Right renal pelvis (tissue), 4 donors: ENCODE data around the gene MLLT3. TPM values are rescaled to one million over a fixed set of nuclear protein-coding genes. Genes with fewer than 3 reads are reported as not detected.

Experiments
- DNase-seq, 4 donors: peaks; one replicate each; pipeline ENCODE4 v3.0.0-alpha.2; 2013; ENCODE audit warnings: low read depth in 4 of 4, low spot score in 3 of 4, missing footprints in 1 of 4
- polyA plus RNA-seq, 4 donors: library from polyadenylated mRNA; unstranded; fragments of 120-200 nt; gene quantifications; one replicate each; pipeline ENCODE4 v1.2.1, GENCODE V29; 2013; ENCODE audit not compliant: insufficient read length in 4 of 4

Gene MLLT3
- polyA plus RNA-seq, 4 donors = 29.0 to 36.0 (median 33.3) TPM

- DNase-seq = no peak
Observed at GRCh38 chr9:20319641-20320337, 302.5 kb downstream of the MLLT3 start.

- DNase-seq = no peak
Observed at GRCh38 chr9:20319241-20319640, 303.1 kb downstream of the MLLT3 start.

GRCh38 chr9:20317701-20318100, 304.6 kb downstream of the MLLT3 start:
- DNase-seq = no peak

DNA sequence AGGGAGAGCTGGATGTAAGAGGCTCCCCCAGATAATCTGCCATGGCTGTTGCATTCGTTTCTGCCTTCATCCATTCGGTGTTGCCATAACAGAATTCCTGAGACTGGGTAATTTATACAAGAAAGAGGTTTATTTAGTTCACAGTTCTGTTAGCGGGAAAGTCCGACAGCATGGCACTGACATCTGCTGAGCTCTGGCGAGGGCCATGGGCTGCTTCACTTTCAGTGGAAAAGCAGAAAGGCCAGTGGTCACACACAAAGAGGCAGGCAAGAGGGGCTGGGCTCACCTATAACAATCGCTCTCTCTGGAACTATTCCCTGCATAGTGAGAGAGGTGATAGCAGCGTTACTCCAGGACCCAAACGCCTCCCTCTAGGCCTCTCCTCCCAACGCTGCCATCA, 305.9 kb downstream of the MLLT3 start:
- DNase-seq = no peak

- no peak for DNase-seq
Observed at GRCh38 chr9:20315677-20316076, 306.6 kb downstream of the MLLT3 start.

DNA sequence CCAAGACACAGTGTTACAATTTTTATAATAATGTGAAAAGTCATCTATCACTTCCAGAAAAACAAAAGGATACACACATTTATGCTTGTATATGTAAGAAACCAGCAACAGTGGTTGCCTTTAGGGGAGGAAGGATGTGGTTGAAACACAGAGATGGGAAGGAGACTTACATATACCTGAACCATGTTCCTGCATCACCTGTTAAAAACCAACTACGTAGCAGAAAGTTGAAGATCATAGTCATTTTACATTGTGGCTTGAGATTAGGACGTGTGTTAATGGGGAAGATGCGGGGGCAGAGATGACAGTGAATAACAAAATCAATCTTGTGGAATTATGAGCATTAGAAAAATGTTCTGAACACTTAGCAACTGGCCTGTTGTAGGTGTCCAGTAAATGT, 307.3 kb downstream of the MLLT3 start:
- no peak for DNase-seq

DNA sequence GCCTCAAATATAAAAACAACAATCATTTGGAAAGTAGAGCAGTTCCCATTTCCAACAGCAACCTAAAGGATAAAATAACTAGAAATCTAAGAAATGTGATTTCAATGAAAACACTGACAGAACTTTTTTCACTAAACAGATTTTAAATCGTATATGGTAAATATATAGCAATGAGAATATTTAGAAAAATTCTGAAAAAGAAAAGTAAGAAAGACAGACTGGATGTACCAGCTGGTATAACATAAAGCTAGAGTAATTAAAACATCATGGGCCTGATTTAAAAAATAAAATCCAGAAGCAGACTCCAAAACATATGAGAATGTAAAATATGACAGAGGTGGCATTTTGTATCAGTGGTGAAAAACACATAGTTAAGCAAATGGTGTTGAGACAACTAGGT, 308.9 kb downstream of the MLLT3 start:
- DNase-seq = no peak

DNA sequence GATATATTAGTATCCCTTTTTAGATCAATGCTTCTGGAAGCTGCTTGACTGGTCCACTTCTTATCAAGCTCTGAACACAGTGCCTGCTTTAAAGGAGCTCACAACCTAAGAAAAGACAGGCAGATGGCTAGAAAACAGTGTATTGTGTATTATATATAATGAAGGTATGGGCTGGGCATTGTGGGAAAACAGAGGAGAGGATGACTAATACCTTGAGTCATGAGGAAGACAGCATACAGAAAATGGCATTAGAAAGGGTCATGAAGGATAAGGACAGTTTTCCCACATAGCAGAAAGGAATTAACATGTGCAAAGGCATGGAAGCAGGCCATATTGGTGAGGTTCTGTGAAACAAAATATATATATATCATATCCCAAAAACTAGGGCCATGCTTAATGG, 309.6 kb downstream of the MLLT3 start:
- no peak for DNase-seq

DNA sequence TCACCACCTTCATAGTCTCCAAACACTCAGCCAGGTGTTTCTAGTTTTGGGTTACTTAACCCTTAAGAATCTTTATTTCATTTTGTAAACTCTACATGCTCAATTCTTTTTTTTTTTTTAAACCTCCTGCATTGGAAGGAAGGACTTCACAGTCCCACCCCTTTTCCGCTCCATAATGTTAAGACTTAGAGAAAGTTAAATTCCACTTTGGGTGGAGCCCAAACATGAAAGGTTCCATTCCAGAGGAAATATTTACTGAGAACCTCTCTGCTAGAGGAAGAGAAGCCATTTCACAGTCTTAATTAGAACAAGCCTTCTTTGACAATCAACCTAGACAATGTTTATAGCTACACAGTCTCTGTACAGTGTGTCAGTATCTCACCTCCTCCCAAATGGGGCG, 312.3 kb downstream of the MLLT3 start:
- no peak for DNase-seq

DNA sequence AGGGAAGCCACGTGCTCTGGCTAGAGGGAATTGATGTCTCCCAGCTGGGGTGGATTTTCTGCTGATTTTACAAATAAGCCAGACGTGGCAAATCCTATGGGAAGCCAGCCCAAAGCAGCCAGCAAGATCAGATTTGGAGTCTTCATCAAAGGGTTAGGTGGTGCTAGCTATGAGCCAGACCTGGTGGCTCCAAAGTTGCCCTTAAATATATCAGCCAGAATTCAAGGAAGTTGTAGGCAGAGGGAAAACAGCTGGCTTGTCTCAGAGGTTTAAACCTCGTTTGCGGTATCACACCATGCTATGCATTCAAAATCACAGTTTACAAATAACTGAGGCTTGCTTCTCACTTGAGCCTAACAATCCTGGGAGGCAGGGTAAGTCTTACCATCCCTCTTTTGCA, 313.2 kb downstream of the MLLT3 start:
- peak in 1 of 4 donors; percentile 32 for DNase-seq

- no peak for DNase-seq
Observed at GRCh38 chr9:20307621-20308020, 314.7 kb downstream of the MLLT3 start.

DNA sequence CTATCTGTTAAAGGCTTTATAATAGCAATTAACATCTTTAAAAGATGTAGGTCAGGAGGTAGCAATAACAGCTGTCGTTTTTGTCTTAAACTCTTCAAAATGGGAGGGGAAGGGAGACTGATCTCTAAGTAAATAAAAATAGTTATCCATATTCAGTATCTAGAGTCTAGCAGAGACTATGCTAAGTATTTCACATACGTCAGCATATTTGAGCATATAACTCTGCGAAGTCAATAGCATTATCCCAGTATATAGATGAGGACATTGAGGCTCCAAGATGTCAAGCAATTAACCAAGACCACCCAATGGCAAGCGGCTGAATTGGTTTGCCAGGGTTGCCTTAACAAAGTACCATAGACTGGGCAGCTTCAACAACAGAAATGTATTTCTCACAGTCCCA, 316.8 kb downstream of the MLLT3 start:
- DNase-seq = no peak

DNA sequence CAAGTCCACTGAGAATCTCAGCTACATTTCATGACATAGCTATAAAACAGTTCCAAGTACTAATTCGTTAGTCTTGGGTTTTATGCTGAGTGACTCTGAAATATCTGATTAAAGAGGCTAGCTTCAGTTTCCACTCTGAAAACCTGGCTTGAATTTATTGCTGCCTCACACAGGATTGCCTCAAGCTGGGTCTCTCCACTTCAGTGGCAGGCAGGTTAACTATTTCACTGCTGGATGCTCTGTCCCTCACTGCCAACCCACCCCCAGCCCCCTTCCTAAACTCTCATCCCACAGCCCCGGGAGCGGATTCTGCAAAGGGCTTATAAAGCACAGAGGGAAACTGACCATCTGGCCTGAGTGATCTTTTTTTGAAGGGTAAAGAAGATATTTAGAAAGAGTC, 318.3 kb downstream of the MLLT3 start:
- DNase-seq = no peak

DNA sequence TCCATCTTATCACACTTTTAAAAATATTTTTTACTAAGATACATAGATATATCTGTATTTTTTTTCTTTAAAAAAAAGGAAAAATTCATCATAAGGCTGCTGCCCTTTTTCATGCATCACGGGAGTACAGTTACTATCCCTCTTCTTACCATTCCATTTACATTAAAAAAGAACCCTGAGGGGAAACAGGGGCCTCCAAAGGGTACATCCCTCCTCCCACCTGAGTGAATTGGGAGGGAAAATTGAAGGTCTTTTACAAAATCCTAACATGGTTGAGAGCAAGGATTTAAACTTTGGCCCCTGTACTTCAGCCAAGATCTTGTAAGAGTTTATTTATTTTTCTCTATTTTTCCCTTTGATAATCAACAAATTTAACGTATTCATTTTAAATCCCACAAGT, 319.2 kb downstream of the MLLT3 start:
- no peak for DNase-seq

GRCh38 chr9:20302197-20302596, 320.1 kb downstream of the MLLT3 start:
- DNase-seq = no peak

DNA sequence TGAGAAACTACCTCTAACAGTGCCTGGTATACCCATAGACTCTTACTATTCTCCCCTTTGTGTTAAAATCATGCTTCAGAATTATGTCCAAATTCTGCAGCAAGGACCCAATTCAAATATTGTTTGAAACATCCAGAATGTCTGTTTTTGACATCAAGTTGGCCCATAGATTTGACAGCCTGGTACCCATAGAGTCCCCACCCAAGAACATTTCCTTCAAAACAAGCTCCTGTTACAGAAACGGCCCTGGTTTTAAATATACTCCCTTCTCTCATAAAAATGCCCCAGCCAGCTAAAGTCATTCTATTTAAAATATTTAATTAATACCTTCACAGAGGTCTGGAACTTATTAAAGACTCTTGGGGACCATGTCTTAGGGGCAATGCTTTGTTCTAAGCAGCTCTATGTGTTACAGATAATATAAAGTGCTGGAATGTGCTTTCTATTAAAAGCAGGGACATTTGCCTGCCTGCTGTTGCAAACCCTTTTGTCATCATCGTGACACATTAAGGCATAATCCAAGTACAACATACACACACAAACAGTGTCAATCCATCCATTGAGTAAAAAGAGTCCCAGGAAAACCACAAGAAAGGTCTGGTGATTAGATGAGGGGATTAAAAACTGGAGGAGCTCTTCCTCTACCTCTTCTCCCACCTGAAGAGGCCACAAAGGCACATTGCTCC, 321.7 kb downstream of the MLLT3 start:
- DNase-seq = no peak

- DNase-seq = no peak
Observed at GRCh38 chr9:20297646-20298084, 324.6 kb downstream of the MLLT3 start.

- no peak for DNase-seq
Observed at GRCh38 chr9:20295555-20295954, 326.7 kb downstream of the MLLT3 start.

DNA sequence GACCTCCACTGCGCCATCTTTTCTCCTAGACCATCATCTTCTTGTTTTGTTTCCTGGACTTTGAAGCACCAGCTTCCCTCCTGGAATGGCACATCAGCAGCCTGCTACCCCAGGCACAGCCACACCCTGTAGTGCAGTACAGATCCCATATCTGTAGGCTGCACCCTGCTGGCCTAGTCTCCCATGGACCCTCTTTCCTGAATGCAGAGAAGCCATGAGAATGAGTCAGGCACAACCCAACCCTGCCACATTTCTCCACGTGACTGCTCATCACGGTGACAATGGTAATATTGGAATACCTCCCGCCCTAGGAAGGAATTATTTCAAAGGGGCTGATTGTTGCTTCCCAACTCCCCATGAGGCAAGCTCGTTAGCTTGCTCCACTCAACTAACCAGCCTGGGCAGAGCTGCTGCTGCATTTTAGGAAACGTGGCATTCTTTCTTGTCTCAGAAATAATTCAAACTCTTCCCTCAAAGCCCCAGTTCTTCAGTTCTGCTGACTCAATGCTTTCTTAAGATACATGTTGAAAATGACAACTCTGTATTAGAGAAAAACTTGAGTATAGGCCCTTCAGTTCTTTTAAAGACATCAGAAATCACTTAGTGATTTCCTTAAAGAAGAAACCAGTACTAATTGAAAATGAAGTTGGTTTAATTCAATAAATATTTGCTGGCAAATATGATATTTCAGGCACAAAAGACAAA, 328.1 kb downstream of the MLLT3 start:
- DNase-seq = no peak

DNA sequence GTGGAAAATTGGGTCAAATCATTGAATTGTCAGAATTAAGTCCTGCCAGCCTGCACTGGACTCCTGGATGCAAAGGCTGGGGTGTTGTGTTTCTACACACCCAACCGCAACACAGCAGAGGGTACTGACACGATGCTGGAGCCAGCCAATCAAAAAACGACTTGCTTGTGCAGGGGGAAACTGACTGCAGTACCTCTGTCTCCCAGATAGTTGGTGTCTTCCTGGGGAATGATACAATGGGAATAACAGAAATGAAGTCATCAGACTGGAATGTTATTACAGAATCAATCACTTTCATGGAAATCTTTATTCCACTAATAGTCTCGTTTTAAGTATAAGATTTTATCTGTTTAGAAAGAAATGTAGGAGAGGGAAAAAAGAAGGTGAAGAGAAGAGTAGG, 330.3 kb downstream of the MLLT3 start:
- no peak for DNase-seq
